NCI-H2227 (cell line): ENCODE measurements around the gene GRID1.
A peak's percentile ranks its signal among the peaks of the same experiment; 100 is the strongest.
"Not testable (repeated sequence)": the region's sequence is repeated elsewhere in the genome, so short reads cannot be mapped to it uniquely, and the experiment has no call there.

Source experiments
- DNase-seq: peaks from one replicate; lab custom pipeline; 2025; ENCODE audit not compliant: unreplicated experiment; lab: John Stamatoyannopoulos, UW

The GRID1 gene

DNA sequence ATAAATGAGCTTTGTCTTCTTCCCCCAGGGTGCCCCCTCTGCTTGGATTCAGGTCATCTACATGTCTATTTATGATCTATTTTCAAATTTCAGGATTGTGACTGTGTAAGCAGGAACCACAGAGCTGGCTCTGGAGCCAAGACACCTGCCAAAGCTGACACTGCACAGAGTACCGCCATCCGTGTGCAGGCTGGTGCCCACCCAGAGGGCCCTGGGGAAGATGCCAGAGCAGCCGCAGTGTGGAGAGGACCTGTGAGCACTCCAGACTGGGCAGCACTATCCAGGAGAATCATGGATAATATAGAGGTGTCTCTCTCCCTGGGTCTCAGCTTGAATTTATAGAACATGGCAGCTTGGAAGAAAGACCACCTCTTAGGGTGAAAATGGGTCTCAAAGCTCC, 577.5 kb downstream of the GRID1 start:
- no peak for DNase-seq

DNA sequence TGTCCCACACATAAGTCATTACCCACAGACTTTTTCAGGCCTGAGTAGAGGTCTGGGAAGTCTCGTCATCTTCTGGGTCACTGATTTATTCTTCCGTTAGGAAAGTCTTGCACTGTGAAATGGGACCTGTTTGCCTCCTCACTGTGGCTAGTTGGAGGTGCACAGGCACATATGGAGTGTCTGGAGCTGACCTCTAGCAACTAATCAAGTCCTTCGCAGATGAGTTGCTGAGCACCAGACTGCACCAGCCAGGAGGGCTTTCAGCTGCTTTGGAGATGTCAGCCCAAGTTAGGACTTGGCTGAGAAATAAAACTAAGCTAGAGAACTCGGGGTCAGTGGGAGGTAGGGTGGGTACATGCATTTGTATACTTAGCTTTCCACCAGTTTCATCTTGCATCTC, 578.0 kb downstream of the GRID1 start:
- DNase-seq = no peak

- no peak for DNase-seq
Measured at GRCh38 chr10:85787881-85788280, 578.7 kb downstream of the GRID1 start.

GRCh38 chr10:85787393-85787792, 579.2 kb downstream of the GRID1 start:
- DNase-seq = no peak

- peak; percentile 34 for DNase-seq
Measured at GRCh38 chr10:85786401-85786899, 580.1 kb downstream of the GRID1 start.

DNA sequence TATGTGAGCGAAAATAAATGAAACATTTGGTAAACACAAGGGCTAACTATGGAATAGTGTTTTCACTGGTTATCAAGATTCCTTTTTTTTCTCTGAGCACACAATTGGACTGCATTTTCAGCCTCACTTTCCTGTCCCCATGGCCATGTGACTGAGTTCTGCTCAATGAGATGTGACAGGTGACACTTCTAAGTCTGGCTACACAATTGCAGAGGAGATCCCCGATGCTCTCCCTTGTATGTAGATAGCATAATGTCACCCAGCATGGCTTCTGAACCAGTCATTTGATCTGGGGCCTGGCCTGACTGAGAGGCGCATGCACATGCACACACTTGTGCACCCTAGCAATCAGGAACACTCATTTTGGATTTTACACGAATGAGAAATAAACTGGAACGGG, 581.8 kb downstream of the GRID1 start:
- no peak for DNase-seq

GRCh38 chr10:85781404-85781803, 585.2 kb downstream of the GRID1 start:
- DNase-seq = no peak

- DNase-seq = no peak
Measured at GRCh38 chr10:85778074-85778473, 588.5 kb downstream of the GRID1 start.

DNA sequence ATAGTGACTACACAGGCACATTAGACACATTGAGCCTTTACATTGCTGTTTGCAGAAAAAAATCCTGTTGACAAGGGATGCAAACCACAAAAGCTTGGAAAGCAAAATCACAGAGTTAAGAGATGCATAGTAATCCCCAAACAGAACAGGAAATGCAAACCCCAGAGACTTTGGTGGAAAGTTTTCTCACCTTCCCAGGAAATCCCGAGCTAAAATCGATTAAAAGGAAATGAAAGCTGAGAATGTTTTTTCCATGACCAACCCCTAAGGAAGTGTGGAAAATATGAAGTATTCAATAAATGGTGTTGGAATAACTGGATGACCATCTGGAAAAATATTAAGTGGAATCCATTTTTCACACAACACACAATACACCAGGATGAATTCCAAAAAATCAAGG, 598.7 kb downstream of the GRID1 start:
- no peak for DNase-seq

- no peak for DNase-seq
Measured at GRCh38 chr10:85764108-85764507, 602.5 kb downstream of the GRID1 start.

GRCh38 chr10:85761906-85762445, 604.6 kb downstream of the GRID1 start:
- DNase-seq = no peak

- no peak for DNase-seq
Measured at GRCh38 chr10:85741626-85742300, 624.8 kb downstream of the GRID1 start.

- DNase-seq = no peak
Measured at GRCh38 chr10:85735997-85736396, 630.6 kb downstream of the GRID1 start.

DNA sequence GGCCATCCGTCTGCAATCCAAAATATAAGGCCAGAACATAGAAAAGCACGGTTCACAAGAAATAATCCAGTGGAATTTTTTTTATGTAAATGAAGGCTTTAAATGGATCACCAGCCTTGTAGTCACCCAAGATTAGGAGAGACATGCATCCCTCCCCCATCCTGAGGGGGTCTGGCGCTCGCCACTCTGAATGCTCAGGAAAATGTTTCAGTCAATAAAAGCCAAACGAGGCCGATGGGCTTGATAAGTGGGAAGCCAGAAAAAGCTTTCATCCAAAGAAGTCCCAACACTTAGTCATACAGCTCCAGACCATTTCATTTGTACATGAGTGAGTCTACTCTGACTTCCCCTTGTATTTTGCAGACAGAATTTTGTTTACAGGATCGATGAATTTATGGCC, 631.8 kb downstream of the GRID1 start:
- DNase-seq = no peak

DNA sequence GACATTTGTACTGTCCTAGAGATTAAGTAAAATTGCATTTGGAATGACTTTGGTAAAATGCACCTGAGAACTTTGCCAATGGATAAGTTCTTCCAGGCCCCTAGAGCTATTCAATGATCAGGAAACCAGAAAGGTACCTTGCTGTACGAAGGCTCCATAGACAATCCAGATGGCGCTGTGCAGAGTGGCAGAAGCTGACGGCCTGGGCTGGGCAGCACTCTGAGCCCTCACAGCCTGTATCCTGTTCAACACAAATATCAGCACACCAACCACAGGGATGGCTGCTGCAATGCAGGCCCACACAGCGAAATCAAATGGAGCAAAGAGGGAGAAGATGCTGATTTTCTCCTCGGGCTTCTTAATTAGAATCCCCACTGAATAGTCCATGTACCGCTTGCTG, 642.4 kb downstream of the GRID1 start:
- DNase-seq = no peak

GRCh38 chr10:85720931-85721590, 645.5 kb downstream of the GRID1 start:
- no peak for DNase-seq

DNA sequence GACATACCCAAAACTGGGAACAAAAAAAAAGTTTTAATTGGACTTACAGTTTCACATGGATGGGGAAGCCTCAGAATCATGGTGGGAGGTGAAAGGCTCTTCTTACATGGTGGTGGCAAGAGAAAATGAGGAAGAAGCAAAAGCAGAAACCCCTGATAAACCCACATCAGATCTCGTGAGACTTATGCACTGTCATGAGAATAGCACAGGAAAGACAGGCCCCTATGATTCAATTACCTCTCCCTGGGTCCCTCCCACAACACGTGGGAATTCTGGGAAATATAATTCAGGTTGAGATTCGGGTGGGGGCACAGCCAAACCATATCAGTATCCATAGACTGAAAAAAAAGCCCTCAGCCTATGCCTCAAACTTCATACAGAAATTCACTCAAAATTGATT, 647.2 kb downstream of the GRID1 start:
- no peak for DNase-seq

DNA sequence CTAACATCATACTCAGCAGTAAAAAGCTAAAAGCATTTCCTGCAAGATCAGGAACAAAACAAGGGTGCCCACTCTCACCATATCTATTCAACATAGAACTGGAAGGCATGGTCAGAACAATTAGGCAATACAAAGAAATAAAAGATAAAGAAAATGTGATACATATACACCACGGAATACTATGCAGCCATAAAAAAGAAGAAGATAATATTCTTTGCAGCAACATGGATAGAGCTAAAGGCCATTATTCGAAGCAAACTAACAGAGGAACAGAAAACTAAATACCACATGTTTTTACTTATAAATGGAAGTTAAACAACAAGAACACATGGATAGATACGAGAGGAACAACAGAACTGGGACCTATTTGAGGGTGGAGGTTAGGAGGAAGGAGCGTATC, 652.7 kb downstream of the GRID1 start:
- DNase-seq = no peak

DNA sequence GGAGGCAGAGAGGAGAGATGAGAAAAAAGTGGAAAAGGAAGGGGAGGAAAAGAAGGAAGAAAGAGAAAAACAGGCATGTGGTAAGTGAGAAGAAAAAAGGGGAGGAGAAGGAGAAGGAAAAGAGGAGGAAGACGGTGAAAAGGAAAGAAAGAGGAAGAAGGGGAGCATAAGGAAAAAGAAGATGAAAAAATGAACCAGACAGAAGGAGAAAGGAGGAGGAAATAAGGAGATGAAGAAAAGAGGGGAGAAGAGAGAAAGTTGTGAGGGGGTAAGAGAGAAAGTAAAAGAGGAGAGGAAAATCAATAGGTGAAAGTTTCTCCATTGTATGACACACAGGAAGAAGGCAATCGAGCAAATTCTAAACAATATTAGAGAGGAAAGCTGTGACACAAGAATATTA, 663.8 kb downstream of the GRID1 start:
- no peak for DNase-seq

DNA sequence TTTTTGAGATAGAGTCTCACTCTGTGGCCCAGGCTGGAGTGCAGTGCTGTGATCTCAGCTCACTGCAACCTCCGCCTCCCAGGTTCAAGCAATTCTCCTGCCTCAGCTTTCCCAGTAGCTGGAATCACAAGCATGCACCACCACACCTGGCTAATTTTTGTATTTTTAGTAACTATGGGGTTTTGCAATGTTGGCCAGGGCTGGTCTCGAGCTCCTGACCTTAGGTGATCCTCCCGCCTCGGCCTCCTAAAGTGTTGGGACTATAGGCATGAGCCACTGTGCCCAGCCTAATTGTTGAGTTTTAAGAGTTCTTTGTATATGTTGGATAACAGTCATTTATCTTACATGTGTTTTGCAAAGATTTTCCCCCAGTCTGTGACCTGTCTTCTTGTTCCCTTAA, 667.5 kb downstream of the GRID1 start:
- not testable (repeated sequence) for DNase-seq

GRCh38 chr10:85696893-85697292, 669.7 kb downstream of the GRID1 start:
- no peak for DNase-seq

- no peak for DNase-seq
Measured at GRCh38 chr10:85682621-85683020, 684.0 kb downstream of the GRID1 start.
